Measurements from ENCODE around the gene DNAH8. TPM values are rescaled to one million over a fixed set of nuclear protein-coding genes. Genes with fewer than 3 reads are reported as not detected.

The DNAH8 gene
- total RNA-seq, 1 experiment from 2014 or later, result not detected

DNA sequence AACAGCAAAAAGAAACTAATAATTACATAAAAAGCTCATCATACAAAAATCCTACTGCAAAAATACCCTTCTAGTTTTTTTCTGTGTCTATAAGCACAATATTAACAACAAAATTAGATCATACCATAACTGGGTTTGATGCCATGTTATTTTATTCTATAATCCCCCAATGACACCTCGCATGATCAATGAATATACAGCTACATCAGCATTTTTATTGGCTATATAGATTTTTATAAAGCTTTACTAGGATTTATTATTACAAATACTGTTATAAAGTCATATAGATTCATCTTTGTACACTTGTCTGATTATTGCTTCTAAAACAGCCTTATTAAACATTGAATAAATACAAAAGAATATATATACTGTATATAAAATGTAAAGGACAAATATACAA, 288.4 kb downstream of the DNAH8 start (continued):
- TF ChIP-seq, protein P1, sequence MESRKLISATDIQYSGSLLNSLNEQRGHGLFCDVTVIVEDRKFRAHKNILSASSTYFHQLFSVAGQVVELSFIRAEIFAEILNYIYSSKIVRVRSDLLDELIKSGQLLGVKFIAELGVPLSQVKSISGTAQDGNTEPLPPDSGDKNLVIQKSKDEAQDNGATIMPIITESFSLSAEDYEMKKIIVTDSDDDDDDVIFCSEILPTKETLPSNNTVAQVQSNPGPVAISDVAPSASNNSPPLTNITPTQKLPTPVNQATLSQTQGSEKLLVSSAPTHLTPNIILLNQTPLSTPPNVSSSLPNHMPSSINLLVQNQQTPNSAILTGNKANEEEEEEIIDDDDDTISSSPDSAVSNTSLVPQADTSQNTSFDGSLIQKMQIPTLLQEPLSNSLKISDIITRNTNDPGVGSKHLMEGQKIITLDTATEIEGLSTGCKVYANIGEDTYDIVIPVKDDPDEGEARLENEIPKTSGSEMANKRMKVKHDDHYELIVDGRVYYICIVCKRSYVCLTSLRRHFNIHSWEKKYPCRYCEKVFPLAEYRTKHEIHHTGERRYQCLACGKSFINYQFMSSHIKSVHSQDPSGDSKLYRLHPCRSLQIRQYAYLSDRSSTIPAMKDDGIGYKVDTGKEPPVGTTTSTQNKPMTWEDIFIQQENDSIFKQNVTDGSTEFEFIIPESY (IDR thresholded peaks at IDR 0.05; ENCODE audit: extremely low read depth, insufficient replicate concordance, low read length), result no peak
- no peak for TF ChIP-seq ZNF274 (IDR thresholded peaks at IDR 0.05; ENCODE audit: low read depth, low read length)
- no peak for TF ChIP-seq EZH2 (IDR thresholded peaks at IDR 0.05)
- TF ChIP-seq RAD21 (IDR thresholded peaks at IDR 0.05; ENCODE audit: low read depth), result no peak
- no peak for TF ChIP-seq FOSL1 (IDR thresholded peaks at IDR 0.05; ENCODE audit: low read depth)
- TF ChIP-seq ZFX (IDR thresholded peaks at IDR 0.05), result no peak
- TF ChIP-seq, protein P2, sequence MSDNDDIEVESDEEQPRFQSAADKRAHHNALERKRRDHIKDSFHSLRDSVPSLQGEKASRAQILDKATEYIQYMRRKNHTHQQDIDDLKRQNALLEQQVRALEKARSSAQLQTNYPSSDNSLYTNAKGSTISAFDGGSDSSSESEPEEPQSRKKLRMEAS (IDR thresholded peaks at IDR 0.05), result no peak

DNA sequence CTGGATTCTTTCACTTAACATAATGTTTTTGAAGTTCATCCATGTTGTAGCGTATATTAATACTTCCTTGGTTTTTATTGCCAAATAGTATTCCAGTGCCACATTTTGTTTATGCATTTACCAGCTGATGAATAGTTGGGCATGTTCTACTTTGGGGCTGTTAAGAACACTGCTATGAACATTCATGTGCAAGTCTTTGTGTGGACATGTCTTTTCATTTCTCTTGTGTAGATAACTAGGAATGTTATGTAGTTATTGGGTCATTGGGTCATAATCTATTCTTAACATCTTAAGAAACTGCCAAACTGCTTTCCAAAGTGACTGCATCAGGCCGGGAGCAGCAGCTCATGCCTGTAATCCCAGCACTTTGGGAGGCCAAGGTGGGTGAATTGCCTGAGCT, 289.7 kb downstream of the DNAH8 start:
- Histone ChIP-seq H3K79me2 (ENCODE audit: insufficient read depth, low read length) (no peaks in the 10 kb centered on the region), H3K9me2 (ENCODE audit: insufficient read depth) (no peaks in the 10 kb centered on the region), H3K4me3 (replicated peaks in 1 of 2; ENCODE audit: low read depth in 1 of 2, low read length in 2 of 2) (no peak overlapping the region), H3K4me2 (ENCODE audit: low read length) (no peak overlapping the region), H2AFZ (ENCODE audit: low read depth, low read length, poor library complexity, severe bottlenecking) (no peak overlapping the region), H3K4me1 (ENCODE audit: control insufficient read depth in 1 of 2, insufficient read depth in 2 of 2, low read length in 2 of 2) (no peaks in the 10 kb centered on the region), H3K27me3 (ENCODE audit: insufficient read depth, low read length) (peaks cover 86% of the 10 kb centered on the region), H3K9ac (ENCODE audit: low read length) (no peak overlapping the region), H4K20me1 (ENCODE audit: insufficient read depth) (no peaks in the 10 kb centered on the region; the same call in 1 of the 2 replicates), H3K27ac (ENCODE audit: low read depth, low read length) (no peak overlapping the region), H3K36me3 (ENCODE audit: control insufficient read depth in 1 of 2, insufficient read depth in 2 of 2, low read length in 2 of 2) (no peaks in the 10 kb centered on the region), H3K9me3 (ENCODE audit: control insufficient read depth in 1 of 2, insufficient read depth in 1 of 2, low read depth in 1 of 2, low read length in 2 of 2) (no peaks in the 10 kb centered on the region)
- RAD21 ChIA-PET (ENCODE audit: low non-redundant PET in 1 of 2, low total read pairs in 2 of 2, uncharacterized antibody in 2 of 2, unreplicated experiment in 2 of 2), result no interaction called here
- no peak for TF ChIP-seq RAD21 (IDR thresholded peaks at IDR 0.05; ENCODE audit: low read depth)
- no peak for TF ChIP-seq ELF1 (IDR thresholded peaks at IDR 0.05; ENCODE audit: borderline replicate concordance, low read depth)
- no peak for TF ChIP-seq SRF (IDR thresholded peaks at IDR 0.05; ENCODE audit: low read depth)
- TF ChIP-seq ZFX (IDR thresholded peaks at IDR 0.05), result no peak
- TF ChIP-seq EZH2phosphoT487 (IDR thresholded peaks at IDR 0.05; ENCODE audit: borderline replicate concordance), result no peak
- no peak for TF ChIP-seq POLR2AphosphoS5 (IDR thresholded peaks at IDR 0.05; ENCODE audit: low read depth, low read length)
- TF ChIP-seq SP1 (IDR thresholded peaks at IDR 0.05; ENCODE audit: low read depth), result no peak
- no peak for TF ChIP-seq SIN3A (IDR thresholded peaks at IDR 0.05; ENCODE audit: low read depth)
- no peak for TF ChIP-seq CBX3 (IDR thresholded peaks at IDR 0.05; ENCODE audit: low read depth)
- TF ChIP-seq JUND (IDR thresholded peaks at IDR 0.05), result no peak
- TF ChIP-seq, protein P1 (IDR thresholded peaks at IDR 0.05; ENCODE audit: extremely low read depth, insufficient replicate concordance, low read length), result no peak
- no peak for TF ChIP-seq YY1 (IDR thresholded peaks at IDR 0.05; ENCODE audit: extremely low read depth, insufficient replicate concordance, low read depth, low read length)
- TF ChIP-seq TCF7L2 (IDR thresholded peaks at IDR 0.05; ENCODE audit: borderline replicate concordance, extremely low read depth, insufficient read depth, insufficient read length), result no peak
- CTCF ChIA-PET, result interaction anchor here (1.2 kb wide), 1 partner anchor 298 kb away, joined by 3 read pairs; no protein-coding TSS in a partner anchor
- no TSS peak for BruUV-seq (replicated peaks)
- DNase-seq (ENCODE audit: low read depth, low spot score) (no peak), ATAC-seq (no peak)
- POLR2A ChIA-PET, result no interaction called here
- intact Hi-C loops (cut with micrococcal nuclease), result loop anchor here (5.0 to 10.0 kb wide), 2 partner anchors 42 to 150 kb away; no protein-coding TSS in a partner anchor
